ENCODE data around the gene PPP4R4. TPM values are rescaled to one million over a fixed set of nuclear protein-coding genes. Genes with fewer than 3 reads are reported as not detected.

PPP4R4 gene
- total and polyA plus RNA-seq, 3 donors from 2014 or later = 15.8 to 26.7 (median 24.3) TPM

- no peak for DNase-seq
- TF ChIP-seq CTCF (IDR thresholded peaks at IDR 0.05) (no peak), POLR2A (IDR thresholded peaks at IDR 0.05) (no peak)
- Histone ChIP-seq H3K9me3 (no peaks in the 10 kb centered on the region), H3K36me3 (ENCODE audit: low read depth, missing control alignments) (no peaks in the 10 kb centered on the region), H3K4me1 (peaks cover 17% of the 10 kb centered on the region), H3K27me3 (no peaks in the 10 kb centered on the region), H3K27ac (no peak overlapping the region), H3K4me3 (no peak overlapping the region)
- intact Hi-C loops (cut with DNase I; ENCODE audit: low total_unique reads) = no loop called here
Measured at GRCh38 chr14:94157197-94157596, 16.9 kb upstream of the PPP4R4 start.

DNA sequence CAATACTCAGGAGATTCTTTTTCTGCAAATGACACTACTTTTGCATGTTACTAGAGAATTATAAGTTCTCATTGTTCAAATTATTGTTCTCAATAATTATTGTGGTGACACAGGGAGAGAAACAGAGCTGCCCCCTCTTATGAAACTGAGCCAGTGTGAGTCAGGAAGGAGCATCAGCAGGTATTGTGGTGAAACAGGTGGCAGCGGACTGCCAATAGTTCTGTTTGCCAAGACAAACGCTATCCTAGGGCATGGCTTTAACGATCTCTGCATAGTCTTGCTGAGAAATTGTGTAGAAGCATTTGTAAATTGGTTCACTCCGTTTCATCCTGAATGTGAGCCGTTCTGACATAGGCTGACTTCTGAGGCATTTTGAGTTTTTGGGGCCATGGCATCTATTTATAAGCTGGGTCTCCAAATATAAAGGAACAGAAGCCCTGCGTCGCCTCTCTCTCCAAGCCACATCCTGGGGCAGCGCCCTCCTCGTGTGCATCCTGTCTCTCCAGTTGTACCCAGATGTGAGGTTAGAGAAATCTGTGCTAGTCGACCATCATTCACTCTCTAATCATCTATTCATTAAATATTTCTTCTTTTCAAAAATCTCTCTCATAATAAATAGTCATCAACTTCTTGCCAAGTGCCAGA, 15.8 kb upstream of the PPP4R4 start:
- Histone ChIP-seq H3K4me1 (peaks cover 22% of the 10 kb centered on the region), H3K9me3 (no peaks in the 10 kb centered on the region), H3K27me3 (no peaks in the 10 kb centered on the region), H3K36me3 (ENCODE audit: low read depth, missing control alignments) (no peaks in the 10 kb centered on the region), H3K4me3 (no peak overlapping the region), H3K27ac (no peak overlapping the region)
- TF ChIP-seq CTCF (IDR thresholded peaks at IDR 0.05) = no peak
- no peak for TF ChIP-seq POLR2A (IDR thresholded peaks at IDR 0.05)
- intact Hi-C loops (cut with DNase I; ENCODE audit: low total_unique reads) = no loop called here
- no peak for DNase-seq
- WGBS, 2 donors = 76 to 77% methylated on average over 10 of the region's 10 CpGs

- TF ChIP-seq POLR2A (IDR thresholded peaks at IDR 0.05) (no peak), CTCF (IDR thresholded peaks at IDR 0.05) (no peak)
Measured at GRCh38 chr14:94161058-94161457, 13.1 kb upstream of the PPP4R4 start.

GRCh38 chr14:94161981-94162380, 12.1 kb upstream of the PPP4R4 start:
- no peaks in the 10 kb centered on the region for H3K9me3 ChIP-seq
- no peaks in the 10 kb centered on the region for H3K36me3 ChIP-seq (ENCODE audit: low read depth, missing control alignments)
- 24 to 29% methylated on average over 2 of the region's 2 CpGs for WGBS, 2 donors
- H3K4me3 ChIP-seq = no peak overlapping the region
- intact Hi-C loops (cut with DNase I; ENCODE audit: low total_unique reads) = no loop called here
- no peaks in the 10 kb centered on the region for H3K27me3 ChIP-seq
- DNase-seq = no peak
- H3K4me1 ChIP-seq = peaks cover 27% of the 10 kb centered on the region
- H3K27ac ChIP-seq = peak overlapping the region; percentile 4 to 67
- TF ChIP-seq CTCF (IDR thresholded peaks at IDR 0.05) = no peak
- no peak for TF ChIP-seq POLR2A (IDR thresholded peaks at IDR 0.05)

More at GRCh38 chr14:94161058-94161457, 13.1 kb upstream of the PPP4R4 start:
- 51 to 52% methylated on average over 2 of the region's 2 CpGs for whole genome bisulfite sequencing, 2 donors
- Histone ChIP-seq H3K4me3 (no peak overlapping the region), H3K27me3 (no peaks in the 10 kb centered on the region), H3K27ac (peak overlapping the region; percentile 5 to 48), H3K9me3 (no peaks in the 10 kb centered on the region), H3K36me3 (ENCODE audit: low read depth, missing control alignments) (no peaks in the 10 kb centered on the region), H3K4me1 (peaks cover 27% of the 10 kb centered on the region)
- intact Hi-C loops (cut with DNase I; ENCODE audit: low total_unique reads) = no loop called here
- DNase-seq = no peak

GRCh38 chr14:94162466-94162865, 11.7 kb upstream of the PPP4R4 start:
- H3K9me3 ChIP-seq = no peaks in the 10 kb centered on the region
- H3K4me1 ChIP-seq = peaks cover 27% of the 10 kb centered on the region
- intact Hi-C loops (cut with DNase I; ENCODE audit: low total_unique reads) = no loop called here
- TF ChIP-seq POLR2A (IDR thresholded peaks at IDR 0.05) = no peak
- TF ChIP-seq CTCF (IDR thresholded peaks at IDR 0.05) = no peak
- 66 to 74% methylated on average over 5 of the region's 5 CpGs for WGBS, 2 donors
- H3K27ac ChIP-seq = peak overlapping the region; percentile 4 to 67
- H3K4me3 ChIP-seq = no peak overlapping the region
- no peaks in the 10 kb centered on the region for H3K36me3 ChIP-seq (ENCODE audit: low read depth, missing control alignments)
- DNase-seq = no peak
- H3K27me3 ChIP-seq = no peaks in the 10 kb centered on the region

Data from testis (tissue), 3 donors.